ENCODE results near the gene S100A9. TPM values are rescaled to one million over a fixed set of nuclear protein-coding genes. Genes with fewer than 3 reads are reported as not detected.
A peak's percentile ranks its signal among the peaks of the same experiment; 100 is the strongest.

Gene S100A9
- total and polyA plus RNA-seq, 4 donors: 35.0 to 603 (median 158) TPM

DNA sequence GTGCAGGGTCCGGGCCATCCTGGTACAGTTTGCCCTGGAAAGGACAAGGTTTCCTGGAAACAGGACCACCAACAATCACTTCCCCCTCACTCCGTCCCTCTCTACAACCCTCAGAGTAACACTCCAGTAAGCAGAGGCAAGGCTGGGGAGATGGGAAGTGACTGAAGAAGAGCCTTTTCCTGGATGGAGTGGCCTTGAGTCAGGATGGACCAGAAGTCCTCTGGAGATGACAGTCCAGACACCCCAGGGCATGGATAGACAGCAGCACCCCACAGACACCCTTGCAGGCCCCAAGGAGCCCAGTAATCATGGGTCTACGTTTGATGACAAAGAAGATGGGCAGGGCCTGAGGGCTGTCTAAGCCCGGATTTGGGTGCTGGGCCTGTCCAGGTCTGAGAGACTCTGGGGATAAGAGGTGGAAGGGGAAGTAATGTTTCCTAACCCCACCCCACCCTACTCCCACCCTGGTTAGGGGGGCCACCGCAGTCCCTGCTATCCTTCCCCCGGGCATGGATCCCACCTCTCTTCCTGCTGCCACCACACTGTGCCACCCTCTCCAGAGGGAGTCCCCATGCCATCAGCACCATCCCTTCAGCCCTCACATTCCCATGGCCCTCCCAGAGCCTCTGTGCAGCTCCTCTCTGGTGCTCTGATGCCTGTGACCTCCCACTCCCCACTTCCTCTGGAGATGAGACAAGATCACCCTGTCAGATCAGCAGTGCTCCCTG, 40.4 kb downstream of the S100A9 start:
- Histone ChIP-seq H3K27me3 (ENCODE audit: control insufficient read depth in 4 of 4, insufficient read depth in 4 of 4, low read length in 3 of 4) (peaks cover 0 to 5% (median 0%) of the 10 kb centered on the region in 4 donors), H3K4me3 (ENCODE audit: low read depth in 1 of 3, low read length in 3 of 3) (no peak overlapping the region), H3K9me3 (ENCODE audit: control insufficient read depth in 4 of 4, low read length in 3 of 4) (no peaks in the 10 kb centered on the region), H3K9ac (ENCODE audit: low read depth in 1 of 2, low read length in 2 of 2) (no peak overlapping the region), H3K4me1 (ENCODE audit: control insufficient read depth in 4 of 4, insufficient read depth in 4 of 4, low read length in 3 of 4) (no peaks in the 10 kb centered on the region), H3K27ac (ENCODE audit: low read depth in 1 of 2, low read length in 2 of 2) (no peak overlapping the region), H3K36me3 (ENCODE audit: control insufficient read depth in 4 of 4, insufficient read depth in 3 of 4, low read depth in 1 of 4, low read length in 3 of 4) (no peaks in the 10 kb centered on the region)
- TF ChIP-seq RAD21 (IDR thresholded peaks at IDR 0.05) (no peak), ZBTB33 (IDR thresholded peaks at IDR 0.05) (no peak), JUND (IDR thresholded peaks at IDR 0.05) (no peak), REST (IDR thresholded peaks at IDR 0.05) (no peak), CTCF (IDR thresholded peaks at IDR 0.05; ENCODE audit: low read depth, low read length, missing input control) (no peak), FOXA2 (IDR thresholded peaks at IDR 0.05) (no peak), SP1 (IDR thresholded peaks at IDR 0.05) (no peak), MAX (IDR thresholded peaks at IDR 0.05) (no peak), RXRA (IDR thresholded peaks at IDR 0.05) (no peak), TAF1 (conservative IDR thresholded peaks at IDR 0.05) (no peak), HNF4A (conservative IDR thresholded peaks at IDR 0.05) (no peak), NR2F2 (IDR thresholded peaks at IDR 0.05) (no peak), FOXA1 (IDR thresholded peaks at IDR 0.05) (no peak), HNF4G (IDR thresholded peaks at IDR 0.05) (no peak), GABPA (IDR thresholded peaks at IDR 0.05 in 1 of 2, conservative IDR thresholded peaks at IDR 0.05 in 1 of 2) (no peak)
- TF ChIP-seq, protein P1, sequence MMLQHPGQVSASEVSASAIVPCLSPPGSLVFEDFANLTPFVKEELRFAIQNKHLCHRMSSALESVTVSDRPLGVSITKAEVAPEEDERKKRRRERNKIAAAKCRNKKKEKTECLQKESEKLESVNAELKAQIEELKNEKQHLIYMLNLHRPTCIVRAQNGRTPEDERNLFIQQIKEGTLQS (IDR thresholded peaks at IDR 0.05): no peak
- WGBS: 79% methylated on average over 6 of the region's 6 CpGs
- peak; percentile 23 for DNase-seq (ENCODE audit: low spot score)
